HG03378 (cell line): Measurements from ENCODE around the gene RPS19.
A peak's percentile ranks its signal among the peaks of the same experiment; 100 is the strongest.

Experiments used
- ATAC-seq: cut with Tn5 transposase; IDR thresholded peaks from one replicate; pipeline ENCODE4 v1.9.1; 2021; ENCODE audit warnings: mild to moderate bottlenecking, moderate library complexity; ENCODE audit not compliant: unreplicated experiment

Gene RPS19

DNA sequence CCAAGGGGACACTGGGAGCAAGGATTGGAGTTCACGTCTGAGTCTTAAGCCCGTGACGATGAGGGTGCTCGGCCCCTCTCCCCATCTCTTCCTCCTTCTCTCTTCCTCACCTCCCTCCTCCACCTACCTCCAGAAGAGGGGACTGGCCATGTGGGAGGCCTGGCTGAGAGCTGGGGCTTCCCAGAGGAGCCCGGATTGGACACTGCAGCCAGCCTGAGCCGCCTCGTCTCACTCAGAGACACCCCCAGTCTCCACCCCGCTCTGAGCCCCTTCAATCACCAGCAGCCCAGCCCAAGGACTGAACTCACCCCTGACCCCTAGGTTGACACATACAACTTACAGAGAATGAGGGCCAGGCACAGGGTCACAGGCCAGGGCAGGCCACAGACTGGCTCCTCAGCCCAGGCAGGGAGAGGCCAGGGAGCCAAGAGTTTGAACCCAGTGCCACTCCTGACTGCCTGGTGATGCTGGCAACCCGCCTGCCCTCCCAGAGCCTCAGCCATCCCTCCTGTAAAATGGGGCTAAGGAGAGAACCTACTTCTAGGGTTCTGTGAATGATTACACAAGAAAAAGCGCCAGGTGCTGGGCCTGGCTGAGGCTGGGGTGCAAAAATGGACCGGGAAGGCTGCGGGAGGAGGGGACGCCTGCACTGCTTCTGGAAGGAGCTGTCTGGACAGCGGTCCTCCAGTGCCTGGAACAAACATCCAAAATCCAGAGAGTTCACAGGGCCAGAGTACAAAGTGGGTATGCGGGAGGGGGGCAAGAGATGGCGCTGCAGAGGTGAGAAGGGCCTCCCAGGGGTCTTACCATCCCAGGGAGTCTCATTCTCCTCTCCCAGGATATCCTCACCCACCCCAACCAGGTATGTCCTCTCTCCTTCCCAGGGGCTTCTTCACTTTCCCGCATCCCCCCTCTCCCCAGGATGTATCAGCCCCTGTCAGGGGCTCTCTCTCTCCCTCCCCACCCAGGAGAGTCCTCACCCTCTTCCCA, 18.2 kb downstream of the RPS19 start:
- ATAC-seq, result no peak

DNA sequence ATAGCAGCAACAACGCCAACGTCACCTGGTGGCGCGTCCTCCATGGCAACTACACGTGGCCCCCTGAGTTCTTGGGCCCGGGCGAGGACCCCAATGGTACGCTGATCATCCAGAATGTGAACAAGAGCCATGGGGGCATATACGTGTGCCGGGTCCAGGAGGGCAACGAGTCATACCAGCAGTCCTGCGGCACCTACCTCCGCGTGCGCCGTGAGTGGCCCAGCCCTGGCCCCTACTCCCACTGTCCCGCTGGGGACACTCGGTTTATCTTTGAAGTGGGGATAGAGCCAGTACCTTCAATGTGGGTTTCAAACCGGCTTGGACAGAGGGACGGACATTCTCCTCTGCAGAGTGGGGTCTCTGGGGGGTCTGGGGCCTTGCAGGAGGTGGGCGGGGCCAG, 19.0 kb downstream of the RPS19 start:
- ATAC-seq, result no peak

DNA sequence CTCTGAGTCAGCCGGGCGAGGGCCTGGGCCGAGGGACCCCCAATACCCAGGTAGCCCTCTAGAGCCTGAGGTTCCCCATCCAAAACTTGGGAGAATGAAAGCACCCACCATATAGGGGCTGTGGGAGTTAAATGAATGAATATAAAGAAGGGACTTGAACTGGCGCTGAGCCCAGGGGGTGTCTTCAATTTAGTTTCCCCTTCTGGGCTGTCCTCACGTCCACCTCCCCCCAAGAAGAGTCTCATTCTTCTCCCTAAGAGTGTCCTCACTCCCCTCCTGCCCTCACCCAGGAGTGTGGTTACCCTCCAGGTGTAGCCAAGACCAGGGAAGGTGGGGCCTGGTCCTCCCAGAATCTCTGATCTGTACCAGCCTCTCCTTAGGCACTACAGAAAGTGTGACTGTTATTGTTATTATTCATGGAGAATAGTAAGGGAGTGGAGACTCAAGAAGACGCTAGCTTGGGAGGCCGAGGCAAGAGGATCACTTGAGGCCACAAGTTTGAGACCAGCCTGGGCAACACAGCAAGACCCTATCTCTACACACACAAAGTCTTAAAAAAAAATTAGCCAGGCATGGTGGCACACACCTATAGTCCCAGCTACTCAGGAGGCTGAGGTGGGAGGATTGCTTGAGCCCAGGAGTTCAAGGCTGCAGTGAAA, 19.7 kb downstream of the RPS19 start:
- no peak for ATAC-seq

DNA sequence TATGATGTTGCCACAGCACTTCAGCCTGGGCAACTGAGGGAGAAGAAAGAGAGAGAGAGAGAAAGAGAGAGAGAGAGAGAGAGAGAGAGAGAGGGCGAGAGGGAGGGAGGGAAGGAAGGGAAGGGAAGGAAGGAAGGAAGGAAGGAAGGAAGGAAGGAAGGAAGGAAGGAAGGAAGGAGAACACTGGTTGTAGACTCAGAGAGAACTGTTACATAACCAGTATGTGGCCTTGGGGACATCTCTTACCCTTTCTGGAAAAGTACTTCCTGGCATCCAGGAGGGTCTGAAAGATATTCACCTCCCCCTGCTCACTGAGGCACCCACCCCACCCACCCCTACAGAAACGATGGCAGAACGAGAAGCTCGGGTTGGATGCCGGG, 20.3 kb downstream of the RPS19 start:
- ATAC-seq, result no peak

DNA sequence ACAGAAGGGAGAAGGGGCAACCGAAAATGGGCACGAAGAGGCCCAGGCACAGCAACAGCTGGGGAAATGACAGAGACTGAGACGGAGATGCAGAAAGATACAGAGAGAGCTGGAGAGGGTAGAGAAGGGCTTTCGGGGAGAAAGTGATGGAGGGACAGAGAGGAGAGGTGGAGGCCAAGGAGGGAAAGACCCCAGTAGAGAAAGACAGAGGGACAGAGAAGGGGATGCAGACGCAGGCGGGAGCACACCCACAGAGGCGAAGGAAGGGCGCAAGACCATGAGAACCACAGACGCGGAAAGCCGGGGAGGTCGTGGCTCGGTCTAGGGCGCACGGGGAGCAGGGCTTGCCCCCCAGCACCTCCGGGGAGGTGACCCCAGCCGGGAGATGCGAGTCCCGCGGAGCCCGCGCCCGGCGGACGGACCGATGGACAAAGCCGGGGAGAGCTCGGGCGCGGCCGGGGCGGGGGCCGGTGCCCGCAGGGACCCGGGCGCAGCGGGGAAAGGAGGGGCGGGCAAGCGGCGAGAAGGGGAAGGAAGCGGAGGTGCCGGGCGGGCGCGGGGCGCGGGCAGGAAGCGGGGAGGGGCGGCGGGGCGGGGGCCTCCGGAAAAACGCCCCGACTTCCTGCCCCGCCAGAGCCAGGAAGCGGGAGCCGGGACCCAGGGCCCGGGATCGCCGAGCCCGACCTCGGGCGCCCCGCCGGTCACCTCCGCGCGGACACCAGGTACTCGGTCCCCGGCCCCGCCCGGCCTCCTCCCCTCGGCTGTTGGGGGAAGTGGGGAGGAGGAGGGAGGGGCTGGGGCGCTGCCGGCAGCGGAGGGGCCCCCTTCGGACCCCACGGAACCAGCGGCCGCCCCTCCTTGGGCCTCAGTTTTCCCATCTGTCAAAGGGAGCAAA, 22.8 kb downstream of the RPS19 start, which contains the start of gene ARHGEF1:
ARHGEF1 (plus strand) TSS at position 617 of the 895 bp plus-strand sequence. CDS start 4,899 bp downstream, outside the sequence.
- no peak for ATAC-seq

DNA sequence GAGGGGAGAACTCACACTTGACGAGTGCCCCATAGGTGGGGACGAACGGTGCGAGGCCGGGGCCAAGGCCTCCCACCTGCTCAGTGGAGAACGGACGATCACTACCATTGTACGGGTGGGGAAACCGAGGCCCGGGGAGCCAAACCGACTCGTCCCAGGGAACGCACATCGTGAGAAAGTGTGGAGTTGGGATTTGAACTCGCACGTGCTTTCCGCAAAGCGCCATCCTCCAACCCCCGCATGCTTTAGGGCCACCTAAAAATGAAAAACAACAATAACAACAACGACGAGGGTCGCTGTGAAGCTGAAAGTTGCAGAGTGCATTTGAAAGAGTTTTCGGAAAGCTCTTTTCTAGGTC, 23.4 kb downstream of the RPS19 start:
- ATAC-seq, result no peak

DNA sequence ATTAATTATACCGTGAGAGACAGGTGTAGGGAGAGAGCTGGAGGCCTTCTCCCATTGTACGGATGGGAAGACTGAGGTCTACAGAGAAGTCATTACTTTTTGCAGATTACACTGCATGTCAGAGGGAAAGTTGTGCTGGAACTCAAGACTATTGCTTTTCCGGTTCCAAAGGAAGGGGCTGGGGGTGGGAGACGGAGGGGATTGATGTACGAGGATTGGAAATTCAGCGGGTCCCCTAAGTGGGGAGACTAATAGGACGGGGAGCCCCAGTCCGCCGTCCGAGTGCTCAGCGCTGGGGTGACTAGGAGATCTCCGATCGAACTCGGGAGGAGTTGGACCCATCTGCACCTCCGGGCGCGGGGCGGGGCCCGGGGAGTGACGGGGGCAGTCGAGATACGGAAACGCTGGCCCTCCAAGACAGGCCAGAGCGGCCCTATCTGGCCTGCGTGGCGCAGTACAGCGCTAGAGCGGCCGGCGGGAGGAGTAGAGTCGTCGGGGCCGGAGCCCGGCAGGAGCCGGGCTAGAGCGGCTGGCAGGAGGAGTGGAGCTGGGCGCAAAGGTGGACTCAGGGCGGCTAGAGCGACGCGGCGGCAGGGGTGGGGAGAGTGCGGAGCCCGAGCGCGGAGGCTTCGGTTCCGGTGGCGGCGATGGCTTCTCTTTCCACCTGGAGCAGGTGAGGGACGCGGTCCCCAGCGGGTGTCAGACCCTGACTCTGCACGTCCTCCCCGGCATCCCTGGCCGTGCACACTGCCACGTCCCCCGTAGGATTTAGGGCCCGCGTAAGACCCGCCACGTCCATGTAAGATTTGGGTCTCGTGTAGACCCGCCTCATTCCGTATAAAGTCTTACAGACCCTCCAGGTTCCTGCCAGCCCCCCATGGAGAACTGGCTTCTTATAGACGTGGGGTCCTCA, 24.0 kb downstream of the RPS19 start:
- ATAC-seq, result peak; percentile 51

DNA sequence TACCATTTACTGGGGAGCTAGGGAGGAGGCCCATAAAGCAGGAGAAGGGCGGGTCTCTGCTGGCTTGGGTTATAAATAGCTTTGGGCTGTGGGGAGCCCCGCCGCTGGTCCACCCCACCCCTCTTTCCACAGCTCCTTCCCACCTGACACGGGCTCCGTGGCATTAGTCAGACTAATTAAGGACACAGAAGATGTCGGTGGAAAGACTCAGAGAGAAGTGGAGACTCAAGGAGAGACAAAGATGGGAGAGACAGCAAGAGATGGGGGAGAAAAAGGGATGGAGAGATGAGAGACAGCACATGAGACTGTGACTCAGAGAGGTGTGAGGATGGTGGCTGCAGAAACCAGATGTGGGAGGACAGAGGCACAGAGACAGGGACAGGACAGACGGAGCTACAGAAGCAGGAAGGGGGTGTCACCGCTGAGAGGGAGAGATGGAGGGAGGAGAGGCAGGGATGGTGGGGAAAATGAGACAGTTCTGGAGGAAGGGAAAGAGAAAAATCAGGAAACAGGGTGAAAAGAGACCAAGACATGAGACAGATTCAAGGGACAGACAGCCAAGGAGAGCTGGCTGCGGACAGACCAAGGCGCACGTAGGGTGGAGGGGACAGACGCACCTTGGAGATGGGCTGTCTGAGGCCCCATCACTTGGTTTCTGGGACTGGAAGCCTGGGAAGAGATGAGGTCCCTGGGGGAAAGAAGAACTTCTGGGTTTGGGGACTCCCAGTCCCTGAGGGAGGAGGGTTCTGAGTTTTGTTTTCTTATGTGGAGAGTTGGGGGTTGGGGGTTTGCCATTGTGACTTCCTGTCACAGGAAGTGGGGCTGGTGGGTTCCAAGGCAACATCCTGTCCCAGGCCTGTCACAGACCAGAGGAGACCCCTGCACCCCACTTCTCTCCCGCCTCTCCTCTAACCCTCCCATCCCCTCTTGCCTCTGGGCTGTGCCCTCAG, 27.0 kb downstream of the RPS19 start:
- ATAC-seq, result no peak

DNA sequence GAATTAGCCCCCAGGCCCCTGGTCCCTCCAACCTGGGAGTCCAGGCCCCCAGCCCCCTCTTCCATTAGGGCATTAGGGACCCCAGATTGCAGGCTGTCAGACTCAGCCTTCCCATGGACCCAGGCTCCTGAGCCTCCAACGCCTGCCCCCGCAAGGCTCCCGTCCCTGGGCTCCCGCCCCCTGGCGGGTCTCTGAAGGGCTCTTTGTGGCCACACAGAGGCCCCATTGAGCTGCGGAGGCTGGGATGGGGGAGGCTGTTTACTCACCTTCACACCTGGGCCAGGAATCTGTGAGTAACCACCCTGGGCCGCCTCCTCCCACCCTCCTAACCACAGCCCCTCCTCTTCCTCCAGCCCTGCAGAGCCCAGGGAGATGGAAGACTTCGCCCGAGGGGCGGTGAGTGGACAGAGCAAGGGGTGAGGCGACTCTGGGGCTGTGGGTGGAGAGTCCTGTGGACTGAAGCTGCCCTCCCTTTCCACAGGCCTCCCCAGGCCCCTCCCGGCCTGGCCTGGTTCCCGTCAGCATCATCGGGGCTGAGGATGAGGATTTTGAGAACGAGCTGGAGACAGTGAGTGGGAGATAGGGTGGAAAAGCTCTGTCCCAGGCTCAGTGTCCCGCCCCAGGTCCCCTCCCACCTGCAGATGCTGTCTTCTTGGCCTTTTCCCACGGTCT, 27.8 kb downstream of the RPS19 start:
- ATAC-seq, result no peak

DNA sequence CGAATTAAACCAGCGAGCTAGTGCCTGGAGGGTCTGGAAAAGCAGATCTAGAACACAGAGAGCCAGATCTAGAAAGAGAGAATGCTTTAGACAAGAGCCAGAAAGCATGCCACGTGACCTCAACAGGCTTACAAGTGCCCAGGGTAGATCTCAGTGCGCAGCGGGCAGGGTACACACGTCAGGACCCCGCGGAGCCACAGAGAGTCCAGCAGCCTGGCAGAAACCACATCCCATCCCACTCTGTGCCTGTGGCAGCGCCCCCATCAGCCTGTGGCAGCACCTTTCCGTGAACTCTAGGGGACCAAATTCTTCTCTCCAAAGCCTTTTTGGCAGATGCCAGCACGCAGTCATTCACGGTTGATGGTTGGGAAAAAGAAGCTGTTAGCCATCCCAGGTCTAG, 28.9 kb downstream of the RPS19 start:
- ATAC-seq, result no peak

DNA sequence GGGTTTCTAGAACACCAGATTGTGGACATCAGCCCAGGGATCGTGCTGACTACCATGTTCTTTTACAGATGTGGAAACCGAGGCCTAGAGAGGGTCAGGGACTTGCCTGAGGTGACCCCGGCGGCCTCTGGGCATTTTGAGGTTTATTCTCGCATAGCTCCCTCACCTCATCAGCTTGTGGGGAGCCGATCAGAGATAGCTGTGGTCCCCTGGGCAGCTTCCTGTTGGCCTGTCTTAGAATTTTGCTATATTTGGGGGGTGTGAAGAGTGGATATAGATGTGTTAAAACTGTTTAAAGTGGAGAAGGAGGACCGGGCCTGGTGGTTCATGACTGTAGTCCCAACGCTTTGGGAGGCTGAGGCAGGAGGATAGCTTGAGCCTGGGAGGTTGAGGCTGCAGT, 29.8 kb downstream of the RPS19 start:
- no peak for ATAC-seq

DNA sequence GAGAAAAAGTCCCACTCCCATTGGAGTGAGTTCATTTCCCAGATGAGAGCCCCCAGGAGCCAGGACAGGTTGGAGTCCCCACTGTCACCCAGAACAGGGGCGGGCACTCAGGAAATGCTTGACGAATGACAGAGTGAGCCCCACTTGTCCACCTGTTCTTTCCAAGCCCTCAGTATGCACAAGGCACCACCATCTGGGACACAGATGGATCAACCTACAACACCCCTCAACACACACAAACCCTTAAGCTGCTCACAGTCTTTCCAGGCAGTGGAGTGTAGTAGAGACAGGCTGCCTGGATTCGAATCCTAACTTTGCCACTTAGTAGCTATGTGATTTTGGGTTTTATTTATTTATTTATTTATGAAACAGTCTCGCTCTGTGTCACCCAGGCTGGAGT, 30.9 kb downstream of the RPS19 start:
- no peak for ATAC-seq

DNA sequence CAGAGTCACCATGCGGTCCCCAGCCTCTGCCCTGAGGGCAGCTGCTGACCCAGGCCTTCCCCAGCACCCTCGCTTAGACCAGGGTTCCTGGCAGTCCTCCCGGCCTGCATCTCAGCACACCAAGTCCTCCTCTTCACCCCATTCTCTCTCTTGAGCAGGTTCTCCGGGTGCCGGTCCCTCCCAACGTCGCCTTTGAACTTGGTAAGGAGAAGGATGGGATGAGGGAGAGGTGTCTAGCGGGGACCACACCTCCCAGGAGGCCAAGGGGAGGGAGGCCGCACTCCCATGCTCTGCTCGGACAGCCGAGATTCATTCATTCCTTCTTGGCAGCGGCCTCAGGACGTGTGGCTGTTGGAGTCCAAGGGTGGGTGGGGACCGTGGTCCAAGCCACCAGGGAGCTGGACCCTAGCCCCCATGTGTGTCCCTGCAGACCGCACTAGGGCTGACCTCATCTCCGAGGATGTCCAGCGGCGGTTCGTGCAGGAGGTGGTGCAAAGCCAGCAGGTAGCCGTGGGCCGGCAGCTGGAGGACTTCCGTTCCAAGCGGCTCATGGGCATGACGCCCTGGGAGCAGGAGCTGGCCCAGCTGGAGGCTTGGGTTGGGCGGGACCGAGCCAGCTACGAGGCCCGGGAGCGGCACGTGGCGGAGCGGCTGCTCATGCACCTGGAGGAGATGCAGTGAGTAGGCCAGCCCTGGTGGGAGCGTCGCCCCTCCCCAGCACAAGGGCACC, 32.3 kb downstream of the RPS19 start:
- no peak for ATAC-seq

DNA sequence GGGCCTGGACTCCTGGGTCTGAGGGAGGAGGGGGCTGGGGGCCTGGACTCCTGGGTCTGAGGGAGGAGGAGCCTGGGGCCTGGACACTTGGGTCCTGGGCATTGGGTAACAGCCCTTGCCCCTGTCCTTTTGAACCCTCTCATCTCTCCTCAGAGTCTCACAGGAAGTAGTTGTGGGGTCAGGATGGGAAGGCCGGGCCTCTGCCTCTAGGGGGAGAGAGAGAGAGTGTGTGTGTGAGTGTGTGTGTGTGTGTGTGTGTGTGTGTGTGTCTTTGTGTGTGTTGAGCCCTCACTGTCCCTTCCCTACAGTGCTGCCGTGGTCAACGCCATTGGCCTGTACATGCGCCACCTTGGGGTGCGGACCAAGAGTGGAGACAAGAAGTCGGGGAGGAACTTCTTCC, 33.8 kb downstream of the RPS19 start:
- no peak for ATAC-seq

DNA sequence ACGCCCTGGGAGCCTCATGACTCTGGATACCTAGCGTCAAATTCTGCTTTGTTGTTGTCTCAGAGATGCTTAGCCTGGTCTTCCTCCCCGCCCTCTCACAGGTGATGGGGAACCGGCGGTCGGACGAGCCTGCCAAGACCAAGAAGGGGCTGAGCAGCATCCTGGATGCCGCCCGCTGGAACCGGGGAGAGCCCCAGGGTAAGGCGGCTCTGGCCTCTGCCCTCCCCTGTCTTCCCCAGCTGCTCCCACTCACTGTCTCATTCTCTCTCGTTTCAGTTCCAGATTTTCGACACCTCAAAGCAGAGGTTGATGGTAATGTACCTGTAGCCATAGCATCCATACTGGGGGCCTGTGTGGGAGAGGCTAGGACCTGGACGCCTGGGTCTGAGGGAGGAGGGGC, 34.3 kb downstream of the RPS19 start:
- no peak for ATAC-seq

DNA sequence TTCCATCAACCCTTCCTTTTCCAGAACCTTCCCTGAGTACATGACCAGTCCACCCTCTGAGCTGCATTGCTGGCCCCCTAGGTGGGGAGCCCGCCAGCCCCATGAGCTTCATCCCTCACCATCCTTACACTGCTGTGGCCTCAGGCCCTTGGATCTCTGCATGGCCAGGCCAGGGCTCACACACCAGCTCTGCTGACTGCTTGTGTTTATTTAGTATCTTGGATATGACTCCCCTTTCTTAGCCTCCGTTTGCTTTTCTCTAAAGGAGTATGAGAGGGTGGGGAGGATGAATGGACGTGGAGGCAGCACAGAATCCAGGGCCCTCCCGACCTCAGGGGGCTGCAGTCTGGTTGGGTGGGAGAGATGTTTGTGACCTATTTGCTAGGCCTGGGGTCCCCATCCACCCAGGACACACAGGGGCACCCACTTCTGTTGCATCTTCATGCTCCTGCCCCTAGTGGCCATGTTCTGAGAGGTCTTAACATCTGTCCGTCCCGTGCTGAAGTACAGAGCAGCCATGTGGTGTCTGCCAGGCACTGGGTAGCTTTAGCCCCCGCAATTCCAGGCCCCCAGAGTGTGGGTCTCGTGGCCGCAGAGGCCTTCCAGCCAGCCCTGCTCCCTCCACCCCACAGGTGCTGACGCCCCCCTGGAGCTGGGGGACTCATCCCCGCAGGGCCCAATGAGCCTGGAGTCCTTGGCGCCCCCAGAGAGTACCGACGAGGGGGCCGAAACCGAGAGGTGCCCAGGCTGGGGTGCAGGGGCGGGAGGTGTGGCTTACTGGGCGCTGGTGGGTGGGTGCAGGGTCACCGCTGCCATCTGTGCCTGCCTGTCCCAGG, 35.9 kb downstream of the RPS19 start:
- no peak for ATAC-seq

DNA sequence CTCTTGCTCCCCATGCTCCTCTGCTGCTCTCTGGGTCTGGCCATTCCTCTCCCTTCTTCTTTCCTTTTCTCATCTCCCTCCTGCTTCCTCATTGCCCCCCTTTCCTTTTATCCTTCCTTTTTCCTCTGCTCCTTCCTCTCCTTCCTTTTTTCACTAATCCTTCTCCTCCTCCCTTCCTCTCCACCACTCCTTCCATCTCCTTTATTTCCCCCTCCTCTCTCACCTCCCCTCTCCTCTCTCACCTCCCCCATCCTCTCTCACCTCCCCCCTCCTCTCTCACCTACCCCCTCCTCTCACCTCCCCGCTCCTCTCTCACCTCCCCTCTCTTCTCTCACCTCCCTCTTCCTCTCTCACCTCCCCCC, 36.5 kb downstream of the RPS19 start:
- ATAC-seq, result no peak
